Choroid plexus epithelial cell (primary cell): Measurements from ENCODE around the gene ZNRF1.

Experiments used
- DNase-seq: peaks from one replicate; pipeline ENCODE4 v3.0.0-alpha.2; 2010; ENCODE audit warnings: low read depth
- H3K4me3 ChIP-seq: 2 replicates; pipeline ENCODE4 v1.5.1; 2011; ENCODE audit warnings: low read depth, mild to moderate bottlenecking, control low read depth, low read length, moderate library complexity
- TF ChIP-seq, protein P1 (sequence below): conservative IDR thresholded peaks from 2 replicates; pipeline ENCODE4 v1.5.1; 2011; ENCODE audit warnings: low read depth, mild to moderate bottlenecking, control low read depth, inconsistent platforms, low read length, moderate library complexity

ZNRF1 gene

DNA sequence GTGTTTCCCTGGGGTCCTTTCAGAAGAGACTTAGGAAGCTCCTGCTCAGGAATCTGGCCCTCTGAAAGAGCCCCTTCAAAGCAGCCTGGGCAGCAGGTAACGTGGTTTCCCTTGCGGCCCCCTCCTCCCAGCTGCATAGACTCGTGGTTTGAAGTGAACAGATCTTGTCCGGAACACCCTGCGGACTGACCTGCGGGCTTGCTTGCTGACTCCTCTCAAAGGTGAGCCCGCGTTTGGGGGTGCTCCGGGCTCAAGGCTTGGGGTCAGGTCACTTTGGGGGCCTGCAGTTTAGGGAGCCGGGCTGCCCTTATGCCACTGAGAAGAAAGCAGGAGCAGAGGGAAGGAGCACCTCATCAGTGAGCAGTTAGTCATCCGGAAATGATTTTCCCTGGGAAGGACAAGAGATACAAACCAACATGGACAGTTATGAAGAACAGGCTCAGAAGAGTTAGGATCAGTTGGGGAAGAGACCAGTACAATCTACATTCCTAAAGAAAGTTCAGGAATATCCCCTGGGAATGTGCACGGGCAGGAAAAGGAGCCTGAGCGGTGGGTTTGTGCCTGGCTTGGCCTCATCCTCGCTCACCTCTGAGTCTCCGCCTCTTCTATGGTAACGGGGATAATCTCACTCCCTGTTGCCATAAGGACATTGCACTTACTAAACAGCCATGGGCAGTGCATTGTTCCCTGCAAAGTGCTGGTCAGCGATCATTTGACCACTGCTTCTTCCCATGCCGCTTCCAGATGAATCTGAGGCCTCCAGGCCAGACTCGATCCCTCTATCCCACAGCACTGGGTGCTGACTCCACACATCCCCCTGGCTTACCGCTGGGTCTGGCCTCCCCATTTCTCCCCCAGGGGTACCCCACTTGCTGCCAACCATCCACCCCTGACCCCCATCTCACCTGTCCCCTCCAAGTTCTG, 107.8 kb downstream of the ZNRF1 start:
- TF ChIP-seq, protein P1, sequence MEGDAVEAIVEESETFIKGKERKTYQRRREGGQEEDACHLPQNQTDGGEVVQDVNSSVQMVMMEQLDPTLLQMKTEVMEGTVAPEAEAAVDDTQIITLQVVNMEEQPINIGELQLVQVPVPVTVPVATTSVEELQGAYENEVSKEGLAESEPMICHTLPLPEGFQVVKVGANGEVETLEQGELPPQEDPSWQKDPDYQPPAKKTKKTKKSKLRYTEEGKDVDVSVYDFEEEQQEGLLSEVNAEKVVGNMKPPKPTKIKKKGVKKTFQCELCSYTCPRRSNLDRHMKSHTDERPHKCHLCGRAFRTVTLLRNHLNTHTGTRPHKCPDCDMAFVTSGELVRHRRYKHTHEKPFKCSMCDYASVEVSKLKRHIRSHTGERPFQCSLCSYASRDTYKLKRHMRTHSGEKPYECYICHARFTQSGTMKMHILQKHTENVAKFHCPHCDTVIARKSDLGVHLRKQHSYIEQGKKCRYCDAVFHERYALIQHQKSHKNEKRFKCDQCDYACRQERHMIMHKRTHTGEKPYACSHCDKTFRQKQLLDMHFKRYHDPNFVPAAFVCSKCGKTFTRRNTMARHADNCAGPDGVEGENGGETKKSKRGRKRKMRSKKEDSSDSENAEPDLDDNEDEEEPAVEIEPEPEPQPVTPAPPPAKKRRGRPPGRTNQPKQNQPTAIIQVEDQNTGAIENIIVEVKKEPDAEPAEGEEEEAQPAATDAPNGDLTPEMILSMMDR: no peak
- H3K4me3 ChIP-seq: no peak overlapping the region
- DNase-seq: no peak

DNA sequence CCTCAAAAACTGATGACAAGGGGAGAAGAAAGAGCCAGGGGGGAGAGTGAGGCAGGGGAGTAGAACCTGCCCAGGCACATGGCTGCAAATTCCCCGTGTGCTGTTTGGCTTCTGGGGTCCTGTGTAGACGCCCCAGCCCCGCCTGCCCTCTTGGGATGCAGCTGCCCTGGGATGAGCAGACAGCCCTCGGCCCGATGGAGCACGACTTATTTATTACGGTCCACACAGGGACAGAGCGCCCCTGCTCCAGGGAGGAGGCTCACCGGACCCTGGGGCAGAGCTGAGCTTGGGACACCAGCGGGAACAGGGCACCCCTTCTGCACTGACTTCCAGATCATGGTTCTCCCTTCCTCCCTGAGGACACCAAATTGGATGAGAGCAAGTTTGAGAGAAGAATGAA, 108.7 kb downstream of the ZNRF1 start:
- no peak overlapping the region for H3K4me3 ChIP-seq
- no peak for DNase-seq
- TF ChIP-seq, protein P1: no peak

DNA sequence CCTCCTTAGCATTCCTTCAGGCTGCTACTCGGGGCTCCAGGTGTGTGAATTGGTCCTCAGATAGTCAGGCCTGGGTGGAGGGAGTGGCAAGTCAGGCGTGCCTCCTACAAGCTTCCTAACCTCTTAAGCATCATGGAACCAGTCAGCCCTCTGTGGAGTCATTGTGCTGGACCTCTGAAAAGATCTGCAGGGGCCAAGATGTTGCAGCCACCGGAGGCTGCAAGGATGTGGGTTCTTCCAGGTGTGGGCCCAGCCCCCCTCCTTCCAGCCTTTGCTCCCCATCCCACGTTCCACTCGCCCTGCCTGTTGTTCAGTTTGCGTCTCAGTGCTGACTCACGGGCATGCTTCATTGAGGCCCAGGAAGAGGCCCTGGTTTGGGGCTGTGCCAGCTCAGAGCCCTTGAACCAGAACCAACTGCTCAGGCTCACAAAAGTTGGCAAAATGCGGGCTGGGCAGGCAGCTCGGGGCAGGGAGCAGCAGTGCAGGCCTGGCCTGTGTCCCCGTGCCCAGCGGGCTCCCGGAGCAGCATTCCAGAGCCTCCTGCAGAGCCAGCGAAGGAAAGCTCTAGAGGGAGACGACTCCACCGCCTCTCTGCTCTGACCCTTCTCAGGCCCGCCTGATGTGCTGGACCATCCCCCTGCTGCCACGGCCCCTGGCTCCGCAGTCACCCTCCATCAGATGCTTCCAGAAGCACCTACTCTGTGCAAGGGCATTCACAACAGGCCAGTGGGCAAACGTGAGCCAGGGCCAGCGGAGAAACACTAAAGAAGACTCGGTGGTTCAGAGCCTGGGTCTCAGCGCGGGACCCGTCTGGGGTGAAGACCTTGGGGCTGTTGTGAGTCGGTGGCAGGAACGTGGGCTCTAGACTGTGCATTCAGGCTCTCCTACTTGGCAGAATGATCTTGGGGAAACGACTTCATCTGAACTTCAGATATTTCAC, 110.2 kb downstream of the ZNRF1 start:
- TF ChIP-seq, protein P1: no peak
- no peak overlapping the region for H3K4me3 ChIP-seq

DNA sequence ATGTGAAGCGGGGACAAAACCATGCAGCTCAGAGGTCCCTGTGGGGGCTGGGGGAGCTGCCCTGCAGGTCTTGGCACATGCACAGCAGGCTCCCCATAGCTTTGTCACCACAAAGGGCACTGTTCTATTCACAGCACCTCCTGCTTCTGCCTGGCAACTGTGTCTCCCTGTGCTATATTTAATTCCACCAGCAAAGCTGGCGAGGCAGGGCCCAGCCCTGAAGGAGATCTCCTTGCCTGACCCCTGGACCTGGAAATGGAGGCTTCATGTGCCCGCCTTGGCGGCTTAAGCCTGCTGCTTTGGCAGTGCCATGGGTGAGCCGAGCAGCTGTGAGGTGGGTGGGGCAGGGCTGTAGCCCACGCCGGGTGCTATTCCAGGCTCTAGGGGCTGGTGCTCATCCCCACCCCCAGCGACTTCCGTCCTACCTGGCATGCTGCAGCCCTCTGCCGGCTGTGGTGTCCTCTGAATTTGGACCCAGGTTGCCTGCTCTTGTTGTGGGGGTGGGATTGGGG, 111.0 kb downstream of the ZNRF1 start:
- TF ChIP-seq, protein P1: no peak
- no peak for DNase-seq
- no peak overlapping the region for H3K4me3 ChIP-seq

More for the DNA sequence above, 110.2 kb downstream of the ZNRF1 start:
- peak; percentile 90 for DNase-seq

DNA sequence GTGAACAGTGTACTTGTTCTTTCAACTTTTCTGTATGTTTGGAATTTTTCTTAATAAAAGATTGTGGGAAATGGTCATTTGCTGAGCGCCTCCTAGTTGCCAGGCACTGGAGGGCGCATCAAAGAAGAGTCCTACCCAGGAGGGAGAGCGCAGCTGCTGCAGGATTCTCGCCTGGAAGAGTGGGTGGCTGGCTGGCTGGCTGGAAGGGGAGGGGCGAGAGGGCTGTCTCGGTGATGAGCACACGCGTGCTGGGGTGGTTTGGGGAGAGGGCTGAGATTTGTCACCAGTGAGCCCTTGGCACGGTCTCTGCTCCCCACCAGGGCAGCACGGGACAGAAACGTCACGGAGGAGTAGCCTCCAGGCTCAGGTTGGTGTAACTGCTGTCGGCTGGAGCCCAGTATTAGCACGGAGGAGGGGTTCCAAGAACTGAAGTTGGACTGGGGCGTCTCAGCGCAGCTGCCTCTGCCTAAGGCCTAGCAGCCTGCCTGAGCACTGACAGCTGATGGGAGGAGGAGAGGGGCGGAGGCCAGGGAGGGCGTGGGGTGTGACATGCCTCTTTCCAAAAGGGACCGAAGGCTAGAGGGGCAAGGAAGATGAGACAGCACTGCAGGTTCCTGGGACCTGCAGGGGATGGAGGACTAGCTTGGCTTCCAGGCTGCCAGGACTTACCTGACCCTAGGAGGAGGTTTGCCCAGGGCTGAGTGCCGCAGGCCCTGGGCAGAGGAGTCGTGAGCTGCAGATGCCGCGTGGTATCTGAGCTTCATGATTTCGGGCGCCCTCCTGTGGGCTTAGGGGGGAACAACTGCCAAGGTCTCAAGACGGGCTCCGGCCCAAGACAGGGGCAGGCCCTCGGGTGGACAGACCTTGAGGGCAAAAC, 112.1 kb downstream of the ZNRF1 start:
- peak overlapping the region; percentile 43 for H3K4me3 ChIP-seq
- TF ChIP-seq, protein P1: peak; percentile 90
- DNase-seq: peak; percentile 95

DNA sequence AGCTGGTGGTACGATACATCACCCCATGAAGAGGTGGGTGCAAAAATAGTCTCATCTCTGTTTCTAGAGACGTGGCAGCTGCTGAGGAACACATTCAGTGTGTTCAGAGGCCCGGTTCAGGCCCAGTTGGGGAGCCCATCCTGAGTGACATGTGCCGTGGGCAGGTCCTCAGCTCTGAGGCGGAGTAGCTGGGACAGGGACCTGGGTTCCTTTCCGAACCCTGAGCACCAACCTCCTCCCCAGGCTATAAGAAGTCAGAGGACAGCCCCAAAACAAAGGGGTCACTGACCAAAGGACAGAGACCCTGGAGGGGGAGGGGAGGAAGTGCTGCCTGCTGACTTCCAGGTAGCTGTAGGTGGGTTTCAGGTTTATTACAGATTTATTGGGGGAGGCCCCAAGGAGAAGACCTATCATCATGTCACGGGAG, 112.7 kb downstream of the ZNRF1 start:
- DNase-seq: no peak
- TF ChIP-seq, protein P1: no peak
- H3K4me3 ChIP-seq: no peak overlapping the region
